Stomach (tissue), 4 donors: ENCODE measurements around the gene TBCE.

Source experiments
- CTCF ChIP-seq, 7 experiments: fragments of 450-650 bp in 4 of 7; fragments of 200-600 bp in 3 of 7; sonication (generic) in 3 of 7; IDR thresholded peaks; one replicate each; pipeline ENCODE4 v1.5.1; 2016 to 2019; ENCODE audit warnings: antibody characterized with exemption in 7 of 7, control low read depth in 2 of 7, mild to moderate bottlenecking in 1 of 7
- POLR2A ChIP-seq, 4 donors: fragments of 450-650 bp; IDR thresholded peaks; one replicate each; pipeline ENCODE4 v1.6.1; 2016; ENCODE audit warnings: antibody characterized with exemption in 4 of 4, control low read depth in 2 of 4, mild to moderate bottlenecking in 1 of 4, moderate library complexity in 1 of 4
- POLR2AphosphoS5 ChIP-seq, 3 donors: sonication (generic); formaldehyde crosslinking; IDR thresholded peaks; one replicate each; pipeline ENCODE4 v1.6.1; 2016; ENCODE audit warnings: antibody characterized with exemption in 3 of 3

GRCh38 chr1:235404190-235404589 is 37.0 kb downstream of the TBCE start:
- no peak for TF ChIP-seq CTCF (IDR thresholded peaks at IDR 0.05)
- no peak for TF ChIP-seq POLR2AphosphoS5 (IDR thresholded peaks at IDR 0.05)
- TF ChIP-seq POLR2A (IDR thresholded peaks at IDR 0.05), result no peak
